HG03520 (cell line): ENCODE results near the gene SBF2.
"Not testable (repeated sequence)": the region's sequence is repeated elsewhere in the genome, so short reads cannot be mapped to it uniquely, and the experiment has no call there.

Experiments
- ATAC-seq: cut with Tn5 transposase; IDR thresholded peaks from one replicate; pipeline ENCODE4 v1.9.1; 2021; ENCODE audit warnings: mild to moderate bottlenecking, moderate library complexity; ENCODE audit not compliant: unreplicated experiment

SBF2 gene

DNA sequence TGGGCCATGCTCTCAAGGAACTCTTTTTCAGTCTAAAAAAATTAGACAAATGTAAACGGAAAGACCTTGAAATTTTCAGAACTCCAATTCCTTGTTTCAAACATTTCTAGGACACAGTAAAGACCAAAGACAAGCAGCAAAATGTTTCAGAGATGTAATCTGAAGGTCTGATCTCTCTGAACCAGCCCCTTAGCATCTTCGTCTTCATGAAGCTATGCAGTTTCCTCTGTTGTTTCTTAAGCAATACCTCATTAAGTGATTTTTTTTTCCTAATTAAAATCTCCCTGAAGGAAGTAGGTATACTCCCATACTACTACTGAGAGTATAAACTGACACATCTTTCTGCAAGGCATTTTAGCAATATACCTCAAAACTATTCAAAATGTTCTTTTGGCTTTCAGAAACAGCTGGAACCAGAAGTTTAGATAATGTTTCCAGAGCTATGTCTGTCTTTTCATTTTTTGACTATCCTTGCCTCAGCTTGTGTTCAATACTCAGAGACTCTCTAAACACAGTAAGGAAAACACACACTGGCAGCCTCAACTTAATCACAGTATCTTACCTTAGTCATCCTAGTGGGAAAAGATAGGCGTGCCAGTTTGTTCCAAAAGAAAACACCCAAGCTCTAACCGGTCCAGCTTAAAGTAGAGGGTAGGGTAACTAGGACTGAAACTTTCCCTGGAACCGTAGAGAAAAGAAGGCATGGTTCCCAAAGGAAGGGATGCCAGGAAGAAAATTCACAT lies 25.1 kb downstream of the SBF2 start:
- no peak for ATAC-seq

DNA sequence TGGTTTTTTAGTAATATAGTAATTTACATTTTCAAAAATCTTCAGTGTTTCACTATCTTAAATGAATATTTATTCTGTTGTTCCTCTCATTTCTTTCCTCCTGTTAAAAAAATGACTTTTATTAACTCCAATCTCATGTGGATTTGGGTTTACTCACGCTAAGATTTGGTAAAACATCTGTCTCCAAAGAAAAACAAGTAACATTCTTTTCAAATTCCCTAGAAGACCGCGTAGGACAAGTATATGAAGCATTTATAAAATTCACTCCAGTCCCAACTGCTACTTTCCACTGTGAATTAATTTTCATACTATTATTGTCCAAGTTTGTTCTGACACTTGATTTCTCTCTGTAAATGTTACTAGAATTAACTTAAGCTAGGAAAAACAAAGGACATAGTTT lies 26.2 kb downstream of the SBF2 start:
- ATAC-seq: no peak

DNA sequence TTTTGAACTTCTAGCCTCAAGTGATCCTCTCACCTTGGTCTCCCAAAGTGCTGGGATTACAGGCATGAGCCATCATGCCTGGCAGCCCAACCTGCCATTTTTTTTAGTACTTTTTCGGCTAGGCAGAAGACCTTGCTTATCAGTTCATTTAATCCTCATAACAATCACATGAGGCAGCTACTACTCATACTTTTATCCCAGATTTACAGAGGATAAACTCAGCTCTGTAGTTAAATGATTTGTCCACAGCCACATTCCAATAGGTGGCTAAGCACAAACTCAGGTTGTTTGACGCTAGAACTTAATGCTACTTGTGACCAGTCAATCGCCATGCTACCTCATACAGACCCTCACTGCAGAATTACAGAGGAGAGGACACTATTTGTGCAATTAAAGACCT lies 28.1 kb downstream of the SBF2 start:
- ATAC-seq: no peak

DNA sequence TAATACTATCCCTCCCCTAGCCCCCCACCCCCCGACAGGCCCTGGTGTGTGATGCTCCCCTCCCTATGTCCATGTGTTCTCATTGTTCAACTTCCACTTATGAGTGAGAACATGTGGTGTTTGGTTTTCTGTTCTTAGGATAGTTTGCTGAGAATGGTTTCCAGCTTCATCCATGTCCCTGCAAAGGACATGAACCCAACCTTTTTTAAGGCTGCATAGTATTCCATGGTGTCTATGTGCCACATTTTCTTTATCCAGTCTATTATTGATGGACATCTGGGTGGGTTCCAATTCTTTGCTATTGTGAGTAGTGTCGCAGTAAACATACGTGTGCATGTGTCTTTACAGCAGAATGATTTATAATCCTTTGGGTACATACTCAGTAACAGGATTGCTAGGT lies 29.3 kb downstream of the SBF2 start:
- ATAC-seq: not testable (repeated sequence)

DNA sequence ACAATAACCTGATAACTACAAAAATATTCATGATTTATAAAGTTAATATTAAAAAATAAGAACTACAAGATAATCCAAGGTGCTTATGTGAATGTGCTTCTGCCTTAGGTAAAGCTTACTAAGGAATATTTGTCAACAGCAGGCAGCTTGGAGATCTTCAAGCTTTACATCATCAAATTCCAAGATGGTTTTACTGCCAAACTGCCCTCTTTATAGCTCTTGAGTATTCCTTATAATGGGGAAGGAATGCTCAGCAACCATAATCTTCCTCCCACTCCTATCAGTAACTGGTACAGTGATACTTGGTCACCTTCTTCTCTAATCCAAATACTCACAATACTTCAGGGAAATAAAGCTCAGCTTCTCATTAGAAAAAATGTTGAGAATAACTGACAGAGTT lies 30.1 kb downstream of the SBF2 start:
- no peak for ATAC-seq

DNA sequence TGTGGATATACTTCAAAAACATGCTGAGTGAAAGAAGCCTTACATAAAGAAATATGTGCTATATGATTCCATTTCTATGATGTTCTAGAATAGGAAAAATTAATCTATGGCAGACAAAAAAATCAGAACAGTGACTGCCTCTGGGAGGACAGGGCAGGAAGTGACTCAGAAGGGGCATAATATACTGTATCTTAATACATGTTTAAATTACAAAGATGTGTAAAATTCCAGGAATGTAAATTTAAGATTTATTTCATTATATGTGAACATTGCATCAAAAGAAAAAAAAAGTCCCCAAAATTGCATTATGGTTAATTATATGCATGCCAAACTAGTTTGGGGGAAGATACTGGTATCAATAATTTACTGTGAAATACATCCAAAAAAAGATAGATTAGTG lies 32.2 kb downstream of the SBF2 start:
- ATAC-seq: no peak

DNA sequence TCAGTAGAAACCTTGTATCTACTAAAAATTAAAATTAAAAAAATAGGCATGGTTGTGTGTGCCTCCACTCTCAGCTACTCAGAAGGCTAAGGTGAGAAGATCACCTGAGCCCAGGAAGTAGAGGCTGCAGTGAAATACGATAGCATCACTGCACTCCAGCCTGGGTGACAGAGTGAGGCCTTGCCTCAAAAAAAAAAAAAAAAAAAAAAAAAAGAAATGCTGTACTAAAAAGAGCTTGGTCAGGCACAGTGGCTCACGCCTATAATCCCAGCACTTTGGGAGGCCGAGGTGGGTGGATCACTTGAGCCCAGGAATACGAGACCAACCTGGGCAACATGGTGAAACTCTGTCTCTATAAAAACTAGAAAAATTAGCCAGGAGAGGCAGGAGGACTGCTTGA lies 36.5 kb downstream of the SBF2 start:
- ATAC-seq: no peak

DNA sequence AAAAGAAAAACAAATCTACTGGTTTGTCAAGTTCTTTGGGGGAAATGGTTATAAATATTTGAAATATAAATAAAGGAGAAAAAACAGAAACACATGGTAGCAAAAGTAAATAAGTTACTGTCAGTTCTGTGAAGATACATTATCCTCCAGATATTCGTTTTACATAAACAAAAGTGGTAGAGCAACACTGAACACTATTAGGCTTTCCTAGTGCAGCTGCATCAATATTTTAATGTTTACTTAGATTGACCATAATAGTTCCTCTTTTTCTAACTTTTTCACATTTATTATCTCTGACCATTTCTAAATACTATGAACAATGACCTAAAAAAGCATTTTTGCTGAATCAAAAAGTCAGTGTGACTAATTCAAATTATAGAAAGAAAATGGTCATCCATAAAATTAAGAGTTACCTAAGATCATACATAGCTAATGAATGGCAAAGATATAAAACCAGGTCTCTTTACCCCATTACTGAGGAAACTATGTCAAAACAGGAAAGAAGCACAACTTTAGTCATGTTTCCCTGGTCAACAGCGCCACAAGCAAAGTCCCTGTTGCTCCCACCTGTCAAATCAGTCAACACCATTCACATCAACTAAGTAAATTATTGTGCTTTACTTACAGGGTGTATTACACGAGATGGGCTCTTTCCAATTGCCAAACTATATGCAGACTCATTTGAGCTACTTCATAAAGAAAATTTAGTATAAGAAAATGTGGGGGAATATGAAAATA lies 38.5 kb downstream of the SBF2 start:
- ATAC-seq: no peak

DNA sequence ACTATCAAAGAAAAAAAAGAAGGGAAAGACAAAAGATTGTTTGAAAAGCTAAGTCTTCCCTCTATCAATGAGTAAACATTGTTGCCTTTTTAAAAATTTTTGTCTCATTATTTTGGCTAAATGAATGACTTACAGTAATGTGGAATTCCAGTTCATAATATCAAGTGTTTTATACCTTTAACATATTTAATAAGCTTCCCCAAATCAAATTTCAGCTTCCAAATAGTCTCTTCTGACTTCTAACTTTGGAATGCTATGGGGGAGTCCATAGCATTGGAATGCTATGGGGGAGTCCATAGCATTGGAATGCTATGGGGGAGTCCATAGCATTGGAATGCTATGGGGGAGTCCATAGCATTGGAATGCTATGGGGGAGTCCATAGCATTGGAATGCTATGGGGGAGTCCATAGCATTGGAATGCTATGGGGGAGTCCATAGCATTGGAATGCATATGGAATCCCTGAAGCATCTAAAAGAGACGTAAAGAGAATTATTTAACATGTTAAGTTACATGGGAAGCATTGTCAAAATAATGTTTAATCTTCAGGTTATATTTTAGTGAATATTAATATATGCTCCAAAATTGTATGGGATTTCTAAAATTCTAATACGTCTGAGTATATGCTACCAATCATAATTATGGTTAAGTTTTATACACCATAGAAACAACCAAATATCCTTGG lies 44.4 kb downstream of the SBF2 start:
- not testable (repeated sequence) for ATAC-seq

DNA sequence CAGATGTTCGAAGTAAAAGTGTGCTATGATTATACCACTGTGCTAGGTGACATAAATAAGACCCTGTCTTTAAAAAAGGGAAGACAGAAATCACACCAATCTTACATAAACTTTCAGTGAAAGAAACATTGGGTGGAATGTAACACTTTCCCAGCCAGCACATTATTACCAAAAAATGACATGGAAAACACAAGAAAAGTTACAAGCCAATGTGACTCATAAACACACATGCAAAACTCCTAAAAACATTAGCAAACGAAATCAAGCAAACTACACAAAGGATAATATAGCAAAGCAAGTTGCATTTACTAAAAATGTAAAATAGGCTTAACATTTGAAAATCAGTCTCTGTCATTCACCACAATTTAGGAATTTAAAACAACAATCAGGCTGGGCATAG lies 47.0 kb downstream of the SBF2 start:
- ATAC-seq: no peak

DNA sequence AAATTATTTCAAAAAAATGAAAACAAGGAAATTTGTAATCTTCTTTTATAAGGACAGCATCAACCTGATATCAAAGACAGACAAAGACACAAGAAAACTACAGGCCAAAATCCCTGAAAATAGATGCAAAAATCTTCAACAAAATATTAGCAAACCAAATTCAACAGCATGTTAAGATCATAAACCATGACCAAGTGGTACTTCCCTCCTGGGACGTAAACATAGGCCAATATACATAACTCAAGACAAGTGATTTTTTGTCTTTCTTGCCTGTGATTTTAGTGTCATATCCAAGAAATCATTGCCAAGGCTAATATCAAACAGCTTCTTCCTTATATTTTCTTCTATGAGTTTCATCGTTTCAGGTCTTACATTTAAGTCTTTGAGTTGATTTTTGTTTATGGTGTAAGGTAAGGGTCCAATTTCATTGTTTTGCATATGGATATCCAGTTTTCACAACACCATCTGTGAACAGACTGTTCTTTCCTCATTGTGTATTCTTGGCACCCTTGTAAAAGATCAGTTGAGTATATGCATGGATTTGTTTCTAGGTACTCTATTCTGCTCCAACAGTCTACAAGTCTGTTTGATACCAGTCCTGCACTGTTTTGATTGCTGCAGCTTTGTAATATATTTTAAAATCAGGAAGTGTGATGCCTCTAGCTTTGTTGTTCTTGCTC lies 50.0 kb downstream of the SBF2 start:
- ATAC-seq: no peak

DNA sequence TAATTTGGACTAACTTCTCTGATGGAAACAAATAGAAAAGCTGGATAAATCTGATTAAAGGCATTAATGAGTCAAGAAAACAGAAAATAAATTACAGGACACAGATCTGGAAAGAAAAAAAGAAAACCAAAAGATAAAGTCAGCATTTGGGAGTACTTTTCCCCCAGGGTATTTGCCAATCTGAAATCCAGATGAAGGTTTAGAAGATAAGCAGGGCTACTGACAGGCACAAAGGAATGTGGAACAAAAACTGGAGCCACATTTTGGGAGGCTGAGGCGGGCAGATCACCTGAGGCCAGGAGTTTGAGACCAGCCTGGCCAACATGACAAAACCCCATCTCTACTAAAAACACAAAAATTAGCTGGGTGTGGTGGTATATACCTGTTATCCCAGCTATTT lies 57.2 kb downstream of the SBF2 start:
- ATAC-seq: no peak

DNA sequence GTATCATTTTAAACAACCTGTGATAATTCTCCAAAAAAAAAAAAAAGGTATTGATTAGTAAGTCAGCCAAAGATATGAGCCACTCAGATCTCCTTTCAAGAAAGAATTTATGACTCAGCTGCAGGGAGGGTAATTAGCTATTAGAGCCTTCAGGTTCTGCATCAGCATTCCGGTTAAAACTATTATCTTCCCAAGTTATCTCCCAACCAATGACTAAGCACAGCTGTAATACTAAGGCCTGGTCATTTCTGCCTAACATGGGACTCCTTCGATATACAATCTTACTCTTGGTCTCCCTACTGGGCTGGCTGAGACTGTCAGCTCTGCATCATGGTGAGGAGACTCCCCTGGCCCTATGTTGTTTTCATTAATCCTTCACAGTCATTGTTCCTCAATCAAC lies 60.4 kb downstream of the SBF2 start:
- ATAC-seq: no peak

DNA sequence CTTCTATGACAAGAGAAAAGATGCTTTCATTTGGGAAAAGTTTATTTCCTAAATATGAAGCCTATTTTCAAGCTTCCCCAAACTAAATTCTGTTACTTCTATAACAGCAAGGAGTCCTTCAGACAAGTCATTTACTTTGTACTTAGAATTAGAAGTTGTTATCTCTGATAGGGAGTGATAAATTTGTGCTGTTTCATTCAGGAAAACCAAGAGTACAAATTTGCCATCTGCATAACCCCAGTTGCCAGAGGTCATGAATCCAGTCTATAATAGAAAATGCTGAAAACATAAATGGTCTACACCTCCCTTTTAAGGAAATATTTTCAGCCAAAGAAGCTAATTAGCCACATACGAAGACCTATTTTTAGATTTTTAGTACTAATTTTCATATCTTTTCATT lies 61.3 kb downstream of the SBF2 start:
- no peak for ATAC-seq

DNA sequence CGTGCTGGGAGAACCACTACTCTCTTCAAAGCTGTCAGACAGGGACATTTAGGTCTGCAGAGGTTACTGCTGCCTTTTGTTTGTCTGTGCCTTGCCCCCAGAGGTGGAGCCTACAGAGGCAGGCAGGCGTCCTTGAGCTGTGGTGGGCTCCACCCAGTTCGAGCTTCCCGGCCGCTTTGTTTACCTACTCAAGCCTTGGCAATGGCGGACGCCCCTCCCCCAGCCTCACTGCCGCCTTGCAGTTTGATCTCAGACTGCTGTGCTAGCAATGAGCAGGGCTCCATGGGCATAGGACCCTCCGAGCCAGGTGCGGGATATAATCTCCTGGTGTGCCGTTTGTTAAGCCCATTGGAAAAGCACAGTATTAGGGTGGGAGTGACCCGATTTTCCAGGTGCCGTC lies 62.2 kb downstream of the SBF2 start:
- ATAC-seq: not testable (repeated sequence)

DNA sequence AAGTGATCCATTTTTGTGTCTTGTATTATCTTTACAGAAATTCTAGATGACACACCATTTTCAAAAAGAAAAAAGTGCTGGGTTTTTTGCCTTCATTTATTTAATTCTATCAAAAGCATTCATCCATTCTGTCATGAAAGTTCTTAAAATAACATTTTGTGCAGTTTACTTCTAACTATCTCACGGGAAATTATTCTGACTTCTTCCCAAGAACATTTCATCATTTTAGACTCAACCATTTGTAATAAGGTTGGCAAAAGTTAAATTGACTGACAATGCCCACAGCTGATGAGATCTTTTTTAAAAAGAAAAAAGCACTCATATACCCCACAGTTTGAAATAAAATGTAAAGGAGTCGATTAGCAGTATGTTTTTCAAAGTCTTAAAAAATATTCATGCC lies 68.5 kb downstream of the SBF2 start:
- no peak for ATAC-seq

DNA sequence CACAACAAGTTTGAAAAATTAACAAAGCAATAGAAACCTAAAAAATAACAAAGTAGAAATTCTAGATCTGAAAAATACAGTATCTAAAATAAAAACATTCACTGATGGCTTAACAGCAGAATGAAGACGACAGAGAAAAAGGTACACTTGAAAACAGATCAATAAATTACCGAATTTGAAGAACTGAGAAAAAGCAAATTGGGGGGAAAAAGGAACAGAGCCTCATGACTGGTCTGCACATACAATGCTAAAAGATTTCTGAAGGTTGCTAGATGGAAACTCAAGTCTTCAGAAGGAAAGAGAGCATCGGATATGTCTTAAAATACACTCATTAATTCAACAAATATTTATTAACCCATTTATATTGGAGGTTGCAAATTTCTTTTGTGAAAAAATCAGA lies 71.6 kb downstream of the SBF2 start:
- no peak for ATAC-seq

DNA sequence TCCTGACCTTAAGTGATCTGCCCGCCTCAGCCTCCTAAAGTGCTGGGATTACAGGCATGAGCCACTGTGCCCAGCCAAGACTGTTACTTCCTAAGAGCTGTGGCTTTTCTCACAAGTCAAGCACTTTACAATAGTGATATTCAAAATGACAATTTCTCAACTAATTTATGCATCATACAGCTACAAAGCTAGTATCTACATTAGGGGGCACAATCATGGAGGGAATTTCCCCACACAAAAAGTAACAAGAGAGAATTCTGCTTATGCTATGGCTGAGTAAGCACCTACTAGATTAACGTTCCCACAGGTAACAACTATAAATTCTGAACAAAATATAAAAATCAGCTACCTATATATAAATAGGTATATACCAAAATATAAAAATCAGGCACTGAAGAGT lies 72.7 kb downstream of the SBF2 start:
- no peak for ATAC-seq

DNA sequence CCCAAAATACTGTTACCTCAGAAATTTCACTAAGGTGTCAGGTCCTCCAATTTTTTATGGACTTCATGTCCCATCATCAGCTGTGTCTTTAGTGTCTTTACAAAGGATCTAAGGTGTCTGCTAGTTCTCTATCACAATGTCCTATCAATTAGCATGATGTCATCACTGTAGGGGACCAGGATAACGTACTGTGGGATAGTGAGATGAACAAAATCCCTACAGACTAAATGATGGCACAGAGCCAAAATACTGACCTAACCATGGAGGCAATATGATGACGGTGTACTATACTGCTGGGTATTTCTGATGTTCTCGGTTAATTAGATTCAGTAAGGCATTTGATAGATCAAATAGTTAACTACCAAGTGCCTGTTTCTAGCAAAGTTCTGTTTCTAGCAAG lies 82.5 kb downstream of the SBF2 start:
- ATAC-seq: no peak

DNA sequence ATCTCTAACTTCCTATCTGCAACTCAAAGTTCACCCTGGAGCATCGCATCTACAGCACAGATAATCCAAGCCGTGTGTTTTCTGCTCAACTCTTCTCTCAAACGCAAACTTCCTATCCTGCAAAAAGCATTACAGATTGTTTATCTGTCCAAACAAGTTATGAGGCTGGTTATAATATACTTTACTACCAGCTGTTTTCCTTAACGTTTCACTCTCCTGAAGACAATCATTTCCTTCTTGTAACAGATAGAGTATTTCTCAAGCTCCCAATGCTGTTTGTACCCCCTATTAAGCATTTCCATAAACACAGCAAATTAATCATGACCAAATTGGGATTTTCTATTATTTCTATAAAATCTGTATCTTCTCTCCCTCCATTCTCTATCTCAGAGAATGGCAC lies 84.7 kb downstream of the SBF2 start:
- ATAC-seq: no peak

DNA sequence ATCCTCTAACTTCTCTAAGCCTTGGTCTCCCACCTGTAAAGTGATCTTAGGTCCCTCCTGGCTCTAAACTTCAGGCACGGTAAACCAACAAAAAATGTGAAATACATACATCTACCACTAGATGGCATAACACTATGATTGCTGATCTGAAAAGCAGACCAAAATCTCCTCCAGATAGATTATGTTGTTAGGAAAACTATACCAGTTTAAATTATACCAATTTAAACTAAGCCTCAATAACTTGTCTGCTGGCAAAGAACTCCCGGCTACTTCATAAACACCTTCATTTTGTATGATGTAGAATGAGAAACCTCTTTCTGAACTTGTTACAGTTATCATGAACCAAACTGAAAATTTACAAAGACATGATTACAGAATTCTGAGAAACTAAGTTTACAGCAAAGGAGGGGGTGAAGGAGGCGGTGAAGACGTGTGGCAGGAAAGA lies 85.9 kb downstream of the SBF2 start:
- no peak for ATAC-seq
